IPS-NIHi7 (cell line): ENCODE results near the gene ADAT3.
A peak's percentile ranks its signal among the peaks of the same experiment; 100 is the strongest.

ENCODE experiments used
- DNase-seq: peaks from one replicate; pipeline ENCODE4 v3.0.0; 2012; ENCODE audit warnings: mixed read lengths; ENCODE audit errors: extremely low spot score

The ADAT3 gene

GRCh38 chr19:1905110-1905862, at the start of gene ADAT3, which contains the start of gene SCAMP4:
Gene ADAT3 (plus strand): TSS chr19:1905399. CDS start chr19:1912048, 6,649 bp downstream.
Gene SCAMP4 (plus strand): TSS chr19:1905399. CDS start chr19:1915020, 9,621 bp downstream.
- peak; percentile 99 for DNase-seq

DNA sequence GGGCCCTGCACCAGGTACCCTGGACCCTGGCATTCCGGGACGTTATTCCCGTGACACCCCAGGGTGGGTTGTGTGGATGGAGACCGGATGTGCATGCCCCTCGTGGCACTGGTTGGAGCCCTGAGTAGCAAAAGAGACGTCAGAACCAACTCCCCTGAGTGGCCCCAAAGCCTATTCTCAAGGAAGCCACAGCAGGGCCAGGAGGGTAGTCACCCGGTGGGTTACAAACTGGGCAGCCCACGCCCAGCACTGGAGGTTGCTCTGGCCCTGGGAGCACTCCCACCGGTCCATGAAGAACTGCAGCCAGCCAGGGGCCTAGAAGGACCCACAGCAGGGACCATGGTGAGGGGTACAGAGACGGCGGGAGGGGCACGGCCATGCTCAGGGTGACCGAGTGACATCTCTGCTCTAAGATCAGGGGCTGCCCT, 49.4 kb upstream of the ADAT3 start:
- DNase-seq, result no peak

DNA sequence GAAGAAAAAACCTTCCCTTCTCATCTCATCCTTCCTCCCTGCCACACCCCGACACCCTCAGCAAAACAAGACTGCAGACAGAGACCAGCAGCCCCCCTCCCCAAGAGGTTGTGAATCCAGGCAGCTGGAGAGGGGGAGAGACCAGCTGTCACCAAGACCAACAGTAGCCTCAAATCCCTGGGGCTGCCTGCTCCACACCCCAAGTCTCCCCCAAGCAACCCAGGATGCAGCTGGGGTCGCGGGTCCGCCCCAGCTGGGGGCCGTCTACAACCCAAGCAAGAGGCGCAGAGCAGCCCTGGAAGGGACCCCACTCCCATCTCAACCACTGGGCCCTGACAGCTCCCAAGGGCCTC, 48.9 kb upstream of the ADAT3 start:
- DNase-seq, result no peak

DNA sequence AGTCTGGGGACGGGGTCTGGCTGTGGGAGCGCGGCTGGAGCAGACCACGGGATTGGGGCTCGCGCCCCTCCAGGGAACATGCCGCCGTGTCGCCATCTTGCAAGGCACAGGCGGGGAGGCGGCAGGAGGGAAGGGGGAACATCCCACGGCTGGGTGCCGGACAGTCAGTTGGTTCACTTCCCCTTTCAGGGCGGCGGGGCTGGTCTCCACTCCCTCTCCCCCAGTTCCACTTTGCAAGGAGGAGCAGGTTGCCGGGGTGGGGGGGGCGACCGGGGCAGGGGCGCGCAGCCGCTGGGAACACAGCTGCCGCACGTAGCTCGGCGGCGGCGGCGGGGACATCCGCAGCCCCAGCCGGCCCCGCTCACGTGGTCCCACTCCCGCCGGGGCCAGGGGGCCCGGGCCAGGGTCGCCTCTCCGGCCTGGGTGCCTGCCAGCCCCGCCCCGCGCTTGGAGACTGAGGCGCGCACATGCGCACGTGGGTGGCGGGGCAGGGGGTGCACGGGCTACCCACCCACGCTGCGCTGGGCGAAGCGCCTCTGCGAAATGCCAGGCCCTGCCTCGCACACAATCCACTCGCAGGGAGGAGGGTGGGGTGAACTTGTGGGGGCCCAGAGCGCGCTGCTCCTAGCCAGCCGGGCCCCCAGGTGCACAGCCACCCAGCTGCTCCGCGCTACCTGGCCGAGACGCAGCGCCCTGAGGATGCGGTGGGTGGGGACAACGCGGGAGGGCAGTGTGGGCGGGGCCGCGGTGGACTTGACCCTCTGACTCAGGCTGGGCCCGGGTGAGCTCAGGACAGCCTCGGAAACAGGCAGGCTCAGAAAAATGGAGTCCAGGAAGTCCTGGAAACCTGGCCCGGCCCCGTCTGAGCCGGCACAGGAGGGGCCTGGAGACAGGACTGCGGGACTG, 48.2 kb upstream of the ADAT3 start:
- DNase-seq, result peak; percentile 58

DNA sequence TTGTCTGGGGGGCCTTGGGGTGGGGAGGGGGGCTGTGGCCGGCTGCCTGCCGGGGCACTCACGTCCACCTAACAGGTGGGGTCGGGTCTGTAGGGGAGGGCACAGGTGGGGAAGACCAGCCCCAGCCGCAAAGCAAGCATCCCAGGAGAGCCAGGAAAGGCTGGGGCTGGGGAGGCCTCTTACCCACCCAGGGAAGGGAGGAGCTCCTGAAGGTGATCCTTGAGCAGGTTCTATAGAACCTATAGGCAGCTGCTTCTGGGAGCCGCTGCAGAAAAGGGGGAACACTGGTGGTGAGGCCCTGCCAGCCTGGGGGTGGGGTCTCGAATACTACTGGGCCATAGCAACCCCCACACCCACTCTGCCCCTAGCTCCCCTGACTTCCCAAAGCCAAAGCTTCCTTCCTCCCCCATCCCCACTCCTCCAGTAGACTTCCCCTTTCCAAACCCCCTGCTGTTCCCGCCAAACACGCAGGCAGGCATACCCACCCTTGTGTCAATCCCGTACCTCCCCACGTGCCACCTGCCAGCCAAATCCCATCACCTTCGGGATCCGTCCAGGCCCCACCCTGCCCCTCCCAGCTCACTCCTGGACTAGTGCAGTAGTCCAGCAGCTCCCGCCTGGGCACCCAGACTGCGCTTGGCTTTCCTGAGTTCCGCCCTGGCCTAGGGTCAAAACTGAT, 47.4 kb upstream of the ADAT3 start:
- no peak for DNase-seq

DNA sequence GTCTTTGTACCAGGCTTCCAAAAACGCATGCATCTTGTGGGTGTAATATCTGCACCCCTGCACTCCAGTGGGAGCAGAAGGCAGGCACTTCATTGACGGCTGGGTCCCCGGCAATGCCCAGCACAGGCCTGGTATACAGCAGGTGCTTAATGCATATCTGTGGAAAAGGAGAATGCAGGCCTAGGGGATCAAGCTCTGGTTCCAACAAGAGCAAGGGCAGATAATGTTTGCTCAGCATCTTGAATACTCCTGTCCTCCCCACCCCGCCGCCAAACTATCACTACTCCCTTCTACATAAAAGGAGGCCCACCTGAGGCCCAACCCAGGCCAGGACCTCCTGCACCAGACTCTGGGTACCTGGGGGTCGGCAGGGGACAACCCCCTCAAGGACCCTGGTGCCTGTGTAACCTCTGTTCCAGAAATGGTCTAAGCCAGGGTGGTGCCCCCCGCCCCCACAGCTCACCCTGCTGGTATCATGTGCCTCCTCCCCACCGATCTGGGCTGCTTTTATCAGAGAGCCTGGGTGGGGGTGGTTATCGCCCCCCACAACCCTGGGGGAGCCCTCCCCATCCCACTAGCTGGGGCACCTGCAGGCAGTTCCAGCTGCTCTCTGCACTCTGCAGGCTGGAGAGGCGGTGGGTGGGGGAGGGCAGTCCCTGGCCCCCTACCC, 46.7 kb upstream of the ADAT3 start:
- no peak for DNase-seq

- no peak for DNase-seq
Measured at GRCh38 chr19:1859331-1859781, 45.8 kb upstream of the ADAT3 start.

GRCh38 chr19:1860042-1860775, 45.0 kb upstream of the ADAT3 start:
- DNase-seq, result no peak

DNA sequence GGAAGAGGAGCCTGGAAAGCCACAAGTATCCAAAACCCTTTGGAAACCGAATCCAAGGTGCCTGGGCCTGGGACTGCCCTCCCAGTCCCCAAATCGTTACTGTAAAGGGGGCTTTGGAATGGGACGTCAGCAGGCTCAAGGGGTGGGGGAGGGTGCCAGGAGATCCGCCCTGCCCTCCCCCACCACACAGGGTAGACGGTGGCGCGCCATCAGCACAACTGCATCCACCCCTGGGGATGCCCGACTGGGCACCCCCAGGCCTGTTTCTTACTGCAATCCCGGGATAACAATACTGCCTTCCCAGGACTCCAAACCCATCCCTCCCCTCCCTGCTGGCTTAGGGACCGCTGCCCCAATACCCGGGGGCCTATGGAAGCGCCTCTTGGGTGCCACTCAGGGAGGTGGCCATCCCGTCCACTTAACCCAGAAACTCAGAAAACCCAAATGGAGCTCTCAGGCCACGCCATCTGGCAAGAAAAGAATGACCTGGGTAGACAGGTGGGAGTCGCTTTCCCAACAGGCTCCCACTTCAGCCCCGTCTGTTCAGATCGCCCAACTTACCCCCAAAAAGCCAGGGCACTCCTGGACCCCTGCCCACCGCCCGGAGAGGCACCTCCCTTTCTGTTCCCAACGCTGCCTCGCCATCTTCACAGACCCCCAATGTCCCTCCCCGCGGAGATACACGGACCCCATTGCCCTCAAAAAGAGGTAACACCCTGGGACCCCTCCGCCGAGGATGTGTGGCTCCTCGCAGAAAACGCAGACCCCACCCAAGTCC, 44.2 kb upstream of the ADAT3 start:
- DNase-seq, result no peak

GRCh38 chr19:1861599-1862031, 43.6 kb upstream of the ADAT3 start:
- no peak for DNase-seq

DNA sequence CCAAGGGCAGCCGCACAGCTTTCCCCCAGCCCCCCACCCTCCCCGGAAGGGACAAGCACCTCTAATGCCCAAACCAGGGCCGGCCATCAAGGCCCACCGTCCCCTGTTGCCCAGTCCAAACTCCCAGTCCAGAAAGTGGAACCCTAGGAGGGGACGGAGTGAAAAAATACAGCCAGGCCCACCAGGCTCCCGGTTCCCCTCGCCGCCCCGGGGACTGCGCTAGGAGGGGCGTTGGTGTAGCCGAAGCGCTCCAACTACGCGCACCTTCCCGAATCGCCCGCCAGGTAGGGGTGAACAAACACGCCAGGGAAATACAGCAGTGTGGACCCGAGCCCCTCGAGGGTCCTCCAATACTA, 43.2 kb upstream of the ADAT3 start:
- DNase-seq, result no peak

- no peak for DNase-seq
Measured at GRCh38 chr19:1862424-1863327, 42.5 kb upstream of the ADAT3 start.

DNA sequence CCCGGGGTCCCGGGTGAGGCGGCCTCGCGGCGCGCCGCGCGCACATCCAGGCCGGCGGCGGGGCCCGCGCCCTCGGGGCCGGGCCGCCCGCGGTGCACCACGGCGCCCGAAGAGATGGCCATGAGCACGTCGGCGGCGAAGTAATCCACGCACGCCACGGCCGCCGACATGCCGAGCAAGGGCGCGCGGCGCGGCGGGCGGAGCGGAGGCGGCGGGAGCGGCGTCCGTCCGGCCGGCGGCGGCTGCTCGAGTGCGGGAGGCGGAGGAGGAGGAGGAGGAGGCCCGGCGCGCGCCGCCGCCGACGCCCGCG, 41.9 kb upstream of the ADAT3 start, which contains the start of gene KLF16:
Gene KLF16 (minus strand): TSS at position 252 of the 310 bp plus-strand sequence. CDS start 82 bp downstream, at position 170.
- no peak for DNase-seq

GRCh38 chr19:1863638-1864479, 41.3 kb upstream of the ADAT3 start:
- peak; percentile 91 for DNase-seq

- DNase-seq, result peak; percentile 86
Measured at GRCh38 chr19:1864480-1865171, 40.6 kb upstream of the ADAT3 start.

- no peak for DNase-seq
Measured at GRCh38 chr19:1865172-1866010, 39.8 kb upstream of the ADAT3 start.
